Liver (tissue), 2 donors: Measurements from ENCODE around the gene NCDN.

Experiments used
- GABPA ChIP-seq, 2 donors: IDR thresholded peaks in 1 of 2; conservative IDR thresholded peaks in 1 of 2; 2 replicates each; pipeline ENCODE4 v1.6.1; 2016; ENCODE audit warnings: antibody characterized with exemption in 2 of 2, mild to moderate bottlenecking in 1 of 2, moderate library complexity in 1 of 2
- MAX ChIP-seq: IDR thresholded peaks from 2 replicates; pipeline ENCODE4 v1.6.1; 2016; ENCODE audit warnings: antibody characterized with exemption
- TAF1 ChIP-seq: conservative IDR thresholded peaks from 2 replicates; pipeline ENCODE4 v1.6.1; 2016; ENCODE audit warnings: antibody characterized with exemption, mild to moderate bottlenecking
- donor health status: healthy.

DNA sequence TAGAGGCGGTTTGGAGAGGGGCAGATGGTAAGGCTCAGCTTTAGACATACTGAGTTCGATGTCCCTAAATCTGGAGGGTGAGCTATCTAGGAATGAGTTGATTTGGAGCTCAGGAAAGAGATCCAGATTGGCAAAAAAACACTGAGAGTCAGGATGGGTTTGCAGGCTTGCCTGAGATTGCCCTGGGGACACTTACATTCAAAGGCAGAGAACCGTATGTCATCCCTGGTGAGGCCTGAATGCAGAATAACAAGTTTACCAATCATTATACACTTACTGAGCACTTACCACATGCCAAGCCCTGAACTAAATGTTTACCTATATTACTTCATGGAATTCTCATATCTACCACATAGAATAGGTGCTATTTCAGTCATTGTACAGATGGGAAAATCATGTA lies 43.0 kb downstream of the NCDN start:
- TF ChIP-seq MAX = no peak
- no peak for TF ChIP-seq TAF1
- no peak for TF ChIP-seq GABPA (IDR thresholded peaks at IDR 0.05 in 1 of 2, conservative IDR thresholded peaks at IDR 0.05 in 1 of 2)
